Measurements from ENCODE around the gene TMEM138.

The TMEM138 gene

GRCh38 chr11:61367406-61367805, 5.2 kb downstream of the TMEM138 start:
- no peak overlapping the region for H3K4me3 ChIP-seq (ENCODE audit: low read depth, low read length)
- TF ChIP-seq POLR2A (IDR thresholded peaks at IDR 0.05; ENCODE audit: extremely low read depth, insufficient read length) = no peak
- no peak for TF ChIP-seq MAX (IDR thresholded peaks at IDR 0.05; ENCODE audit: low read depth, low read length)
- TF ChIP-seq CTCF (IDR thresholded peaks at IDR 0.05; ENCODE audit: low read depth, low read length) = no peak
- no peak for TF ChIP-seq MYC (IDR thresholded peaks at IDR 0.05; ENCODE audit: low read depth, low read length)

GRCh38 chr11:61368646-61369045, 6.5 kb downstream of the TMEM138 start:
- no peak for DNase-seq (ENCODE audit: low read depth)
- H3K4me3 ChIP-seq (ENCODE audit: low read depth, low read length) = no peak overlapping the region
- TF ChIP-seq POLR2A (IDR thresholded peaks at IDR 0.05; ENCODE audit: extremely low read depth, insufficient read length) = no peak

More at GRCh38 chr11:61367406-61367805, 5.2 kb downstream of the TMEM138 start:
- DNase-seq (ENCODE audit: low read depth) = no peak

- H3K4me3 ChIP-seq (ENCODE audit: low read depth, low read length) = no peak overlapping the region
- no peak for DNase-seq (ENCODE audit: low read depth)
- no peak for TF ChIP-seq CTCF (IDR thresholded peaks at IDR 0.05; ENCODE audit: low read depth, low read length)
- TF ChIP-seq MAX (IDR thresholded peaks at IDR 0.05; ENCODE audit: low read depth, low read length) = no peak
- TF ChIP-seq POLR2A (IDR thresholded peaks at IDR 0.05; ENCODE audit: extremely low read depth, insufficient read length) = no peak
- no peak for TF ChIP-seq MYC (IDR thresholded peaks at IDR 0.05; ENCODE audit: low read depth, low read length)
Observed at GRCh38 chr11:61369372-61370348, 7.5 kb downstream of the TMEM138 start.

GRCh38 chr11:61370349-61371005, 8.3 kb downstream of the TMEM138 start:
- no peak for DNase-seq (ENCODE audit: low read depth)
- no peak for TF ChIP-seq CTCF (IDR thresholded peaks at IDR 0.05; ENCODE audit: low read depth, low read length)
- TF ChIP-seq MAX (IDR thresholded peaks at IDR 0.05; ENCODE audit: low read depth, low read length) = no peak
- no peak for TF ChIP-seq POLR2A (IDR thresholded peaks at IDR 0.05; ENCODE audit: extremely low read depth, insufficient read length)
- no peak for TF ChIP-seq MYC (IDR thresholded peaks at IDR 0.05; ENCODE audit: low read depth, low read length)
- no peak overlapping the region for H3K4me3 ChIP-seq (ENCODE audit: low read depth, low read length)

GRCh38 chr11:61372659-61373420, 10.7 kb downstream of the TMEM138 start:
- DNase-seq (ENCODE audit: low read depth) = no peak
- no peak overlapping the region for H3K4me3 ChIP-seq (ENCODE audit: low read depth, low read length)
- no peak for TF ChIP-seq POLR2A (IDR thresholded peaks at IDR 0.05; ENCODE audit: extremely low read depth, insufficient read length)
- no peak for TF ChIP-seq MYC (IDR thresholded peaks at IDR 0.05; ENCODE audit: low read depth, low read length)
- no peak for TF ChIP-seq MAX (IDR thresholded peaks at IDR 0.05; ENCODE audit: low read depth, low read length)
- no peak for TF ChIP-seq CTCF (IDR thresholded peaks at IDR 0.05; ENCODE audit: low read depth, low read length)

All from NB4 (cell line).